Stimulated activated CD8-positive, alpha-beta memory T cell treated with anti-CD3 and anti-CD28 coated beads, Interleukin-4, amount 100 ng/mL, for 4 hours (primary cell): ENCODE measurements around the gene NRCAM.

Source experiments
- DNase-seq, 2 donors: peaks; one replicate each; pipeline ENCODE4 v3.0.0-alpha.2; 2020; ENCODE audit warnings: low read depth in 2 of 2, low spot score in 1 of 2

The NRCAM gene

DNA sequence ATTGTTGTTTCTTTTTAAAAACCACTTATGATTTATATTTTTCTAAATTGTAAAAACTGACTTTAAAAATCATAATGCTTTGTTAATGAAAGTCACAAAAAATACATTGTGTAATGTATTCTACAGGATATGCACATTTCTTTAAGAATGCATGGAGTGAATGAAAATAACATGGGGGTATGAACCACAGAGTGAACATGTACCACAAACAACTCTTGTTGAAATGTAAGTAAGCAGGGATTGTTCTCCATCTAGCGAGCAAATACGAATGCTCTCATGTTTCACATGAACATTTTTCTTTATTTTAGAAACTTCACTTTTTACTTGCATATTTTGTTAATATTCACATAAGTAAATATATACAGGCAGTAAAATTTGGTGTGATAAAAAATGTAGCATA is 290.5 kb downstream of the NRCAM start:
- DNase-seq = no peak

- no peak for DNase-seq
Observed at GRCh38 chr7:108164946-108165345, 291.3 kb downstream of the NRCAM start.

GRCh38 chr7:108164342-108164741 is 291.9 kb downstream of the NRCAM start:
- no peak for DNase-seq

DNA sequence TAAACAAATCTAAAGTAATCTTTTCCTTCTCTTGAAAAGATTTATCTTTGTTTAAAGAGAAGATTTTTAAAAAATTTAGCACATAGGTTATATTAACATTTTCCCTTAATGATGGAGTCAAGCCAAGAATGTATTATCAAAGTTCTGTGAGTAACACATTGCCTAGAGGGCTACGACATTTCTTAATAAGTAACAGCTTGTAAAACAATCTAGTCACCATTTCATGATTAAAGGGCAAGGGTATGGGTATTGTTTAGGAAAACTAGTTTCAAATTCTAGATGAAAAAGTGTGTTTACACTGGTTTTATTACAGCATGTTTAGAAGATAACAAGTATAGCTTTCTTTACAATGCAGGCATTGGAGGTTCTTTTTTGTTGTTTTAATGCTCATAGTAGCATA is 297.5 kb downstream of the NRCAM start:
- DNase-seq = no peak

DNA sequence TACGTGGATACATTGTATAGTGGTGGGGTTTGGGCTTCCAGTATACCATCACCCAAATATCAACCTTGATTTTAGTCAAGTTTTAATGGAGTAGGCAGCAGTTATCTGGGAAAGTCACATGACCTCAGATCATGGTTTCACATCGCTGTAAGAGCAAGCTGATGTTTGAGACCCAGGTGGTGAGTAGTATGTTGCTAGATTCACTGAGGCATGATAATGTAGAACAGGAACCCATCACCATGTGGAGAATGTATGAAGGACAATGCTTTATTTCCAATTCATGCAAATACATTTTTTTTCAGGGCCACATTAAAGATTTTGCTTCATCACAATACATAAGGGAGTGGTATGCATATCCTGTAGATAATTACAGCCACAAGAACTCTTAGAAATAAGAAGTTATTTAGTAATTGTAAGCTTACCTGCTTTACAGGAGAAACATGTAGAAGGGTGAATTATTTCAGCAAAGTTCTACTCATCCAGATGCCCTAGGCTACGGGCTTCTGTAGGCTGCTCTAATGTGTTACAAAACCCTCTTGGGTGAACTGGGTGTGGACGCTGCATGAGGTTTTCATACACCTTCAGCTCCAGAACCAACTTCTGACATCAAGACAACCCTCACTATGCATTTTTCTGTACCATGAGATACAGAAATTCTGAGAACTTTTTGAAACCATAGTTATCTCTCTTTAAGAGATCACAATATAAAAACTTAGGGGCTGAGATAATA is 298.5 kb downstream of the NRCAM start:
- DNase-seq = no peak

DNA sequence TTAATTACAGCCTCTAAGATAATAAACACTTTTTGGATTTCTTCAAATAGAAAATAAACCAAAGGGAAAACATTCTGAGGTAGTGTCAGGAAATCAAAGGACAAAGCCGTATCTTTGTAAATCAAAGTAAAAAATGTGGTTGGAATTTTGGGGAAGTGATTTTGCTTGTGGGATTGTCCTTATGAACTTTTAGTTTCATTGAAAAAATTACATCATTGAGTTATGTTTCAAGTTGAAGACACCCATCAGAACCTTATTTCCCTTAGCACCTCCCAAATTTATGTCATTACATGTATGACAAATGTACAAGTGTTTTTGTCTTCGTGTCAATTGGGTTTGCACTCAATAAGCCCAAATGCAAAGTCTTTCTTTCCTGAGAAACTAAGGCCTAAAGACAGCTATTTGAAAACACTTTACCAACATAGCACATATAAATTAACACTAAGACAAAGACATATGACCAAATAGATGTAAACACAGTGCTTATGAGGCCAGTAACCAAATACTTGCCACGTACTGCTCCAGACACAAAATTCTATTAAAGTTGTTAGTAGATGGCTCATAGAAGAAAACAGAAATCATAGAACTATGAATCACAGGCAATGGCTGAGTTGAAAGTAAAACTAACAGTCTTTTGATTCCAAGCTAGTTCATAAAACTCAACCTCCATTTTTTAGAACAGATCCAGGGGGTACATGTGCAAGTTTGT is 299.2 kb downstream of the NRCAM start:
- DNase-seq = no peak

- no peak for DNase-seq
Observed at GRCh38 chr7:108152198-108152597, 304.0 kb downstream of the NRCAM start.

DNA sequence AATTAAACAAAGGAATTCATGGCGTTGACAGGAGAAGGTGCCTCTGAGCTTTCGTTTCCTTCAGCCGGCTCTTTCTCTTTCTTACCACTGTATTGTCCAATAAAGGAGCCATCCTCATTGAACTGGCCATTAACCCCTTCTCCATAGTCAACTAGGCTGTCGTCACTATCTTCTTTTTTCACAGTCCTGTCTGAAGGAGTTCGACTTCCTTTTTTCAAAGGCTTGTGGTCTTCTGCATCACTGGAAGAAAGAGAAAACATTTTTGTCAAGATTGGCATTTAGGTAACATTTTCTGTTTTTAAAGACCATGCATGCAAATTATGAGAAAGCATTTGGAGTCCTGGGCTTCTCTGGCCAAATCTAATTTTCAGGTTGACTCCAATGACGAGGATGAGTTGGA is 306.3 kb downstream of the NRCAM start:
- no peak for DNase-seq

- DNase-seq = no peak
Observed at GRCh38 chr7:108149119-108149518, 307.1 kb downstream of the NRCAM start.

DNA sequence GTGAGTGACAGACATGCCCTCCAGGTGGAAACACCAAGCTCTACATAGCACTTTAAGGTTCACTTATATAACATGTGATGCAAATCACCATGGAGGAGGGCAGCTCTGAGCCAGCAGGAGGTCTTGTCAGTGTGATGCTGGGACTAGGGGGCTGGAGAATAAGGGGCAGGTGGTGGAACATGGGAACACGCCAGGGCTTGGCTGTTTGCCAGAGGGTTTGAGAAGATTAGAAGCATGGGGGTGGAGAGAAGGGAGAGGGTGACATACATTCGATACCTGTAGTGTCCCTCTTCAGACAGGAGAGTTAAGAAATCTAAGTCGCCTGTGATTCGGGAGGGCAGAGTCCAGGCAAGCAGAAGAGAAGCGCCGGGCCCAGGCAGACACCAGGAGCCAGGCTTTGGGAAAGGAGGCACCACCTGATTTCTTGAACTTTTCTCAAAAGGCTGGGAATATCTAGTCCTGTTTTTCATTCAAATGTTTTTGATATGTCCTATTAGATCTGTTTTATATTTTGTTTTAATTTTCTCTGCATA is 309.1 kb downstream of the NRCAM start:
- DNase-seq = no peak

GRCh38 chr7:108146070-108146842 is 310.0 kb downstream of the NRCAM start:
- DNase-seq = no peak

GRCh38 chr7:108145401-108145800 is 310.8 kb downstream of the NRCAM start:
- no peak for DNase-seq

- DNase-seq = no peak
Observed at GRCh38 chr7:108144931-108145330, 311.3 kb downstream of the NRCAM start.

DNA sequence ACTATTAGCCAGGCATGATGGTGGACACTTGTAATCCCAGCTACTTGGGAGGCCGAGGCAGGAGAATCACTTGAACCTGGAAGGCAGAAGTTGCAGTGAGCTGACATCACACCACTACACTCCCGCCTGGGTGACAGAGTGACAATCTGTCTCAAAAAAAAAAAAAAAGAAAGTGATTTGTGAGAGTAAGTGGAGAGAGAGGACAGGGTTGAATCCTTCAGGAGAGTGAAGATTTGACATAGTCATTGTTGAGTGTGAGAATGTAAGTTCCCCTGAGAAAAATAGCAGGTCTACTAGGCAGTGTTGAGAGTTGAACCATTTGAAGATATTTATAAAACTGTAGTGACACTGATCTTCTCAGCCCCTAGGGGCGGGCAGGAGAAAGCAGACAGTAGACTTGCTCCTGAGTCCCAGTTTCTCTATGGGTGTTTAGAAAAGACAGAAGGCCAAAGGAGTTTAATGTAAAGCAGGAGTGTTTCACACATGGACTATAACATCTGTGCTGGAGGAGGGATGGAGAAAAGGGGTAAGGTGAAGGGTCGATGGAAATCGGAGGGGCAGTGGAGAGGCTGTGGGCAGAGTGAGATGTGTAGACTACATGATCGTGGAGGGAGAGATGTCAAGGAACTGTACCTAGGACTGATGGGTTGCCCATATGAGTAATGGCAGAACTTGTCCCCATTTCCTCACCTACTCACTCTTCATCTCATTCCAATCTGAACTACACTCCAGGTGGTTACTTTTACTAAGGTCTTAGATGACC is 312.4 kb downstream of the NRCAM start:
- DNase-seq = no peak

GRCh38 chr7:108142675-108143259 is 313.5 kb downstream of the NRCAM start:
- DNase-seq = no peak

- DNase-seq = no peak
Observed at GRCh38 chr7:108142180-108142579, 314.1 kb downstream of the NRCAM start.

- DNase-seq = no peak
Observed at GRCh38 chr7:108140671-108141070, 315.6 kb downstream of the NRCAM start.

GRCh38 chr7:108138911-108139310 is 317.3 kb downstream of the NRCAM start:
- DNase-seq = no peak

GRCh38 chr7:108137993-108138392 is 318.2 kb downstream of the NRCAM start:
- no peak for DNase-seq

GRCh38 chr7:108137040-108137439 is 319.2 kb downstream of the NRCAM start:
- no peak for DNase-seq
